ENCODE results near the gene AGXT.

The AGXT gene

DNA sequence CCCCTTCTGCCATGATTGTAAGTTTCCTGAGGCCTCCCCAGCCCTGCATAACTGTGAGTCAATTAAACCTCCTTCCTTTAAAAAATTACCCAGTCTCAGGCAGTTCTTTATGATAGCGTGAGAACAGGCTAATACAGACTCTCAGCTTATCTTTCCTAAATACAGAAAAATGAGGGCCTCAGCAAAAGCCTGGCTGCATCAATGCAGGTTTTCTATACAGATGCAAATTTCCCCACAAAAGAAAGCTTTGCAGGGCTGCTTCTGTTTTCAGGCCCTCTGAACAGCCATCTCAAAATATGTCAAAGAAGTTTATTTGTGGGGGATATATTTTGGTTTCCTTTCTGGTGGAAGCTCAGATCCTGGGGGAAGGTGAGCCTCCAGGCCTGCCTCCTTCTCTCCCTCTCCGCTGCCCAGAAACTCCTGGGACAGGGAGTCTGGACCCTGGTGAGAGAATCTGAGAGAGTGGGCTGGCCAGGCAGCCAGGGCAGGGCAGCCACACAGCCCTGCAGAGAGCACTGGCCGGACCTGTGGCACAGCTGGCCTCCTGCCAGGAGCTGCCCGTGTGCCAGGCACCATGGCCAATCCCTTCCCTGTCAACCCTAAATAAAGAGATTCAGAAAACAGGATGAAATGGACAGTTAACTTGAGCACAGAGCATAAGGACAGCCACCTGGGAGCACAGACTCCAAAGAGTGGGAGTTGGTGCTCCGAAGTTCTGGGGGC is 21.6 kb upstream of the AGXT start:
- no peaks in the 10 kb centered on the region for H3K4me1 ChIP-seq (ENCODE audit: control insufficient read depth, insufficient read depth, low read length, poor library complexity, severe bottlenecking)
- H3K27ac ChIP-seq (ENCODE audit: low read depth, low read length, severe bottlenecking), result no peak overlapping the region
- WGBS, 2 experiments (ENCODE audit: insufficient coverage in 2 of 2), result 80 to 87% methylated on average over 3 to 4 of the region's 5 CpGs
- no peaks in the 10 kb centered on the region for H3K36me3 ChIP-seq (ENCODE audit: control insufficient read depth, insufficient read depth, low read length)
- H3K4me3 ChIP-seq (ENCODE audit: extremely low read depth, insufficient read depth, low read length, poor library complexity, severe bottlenecking), result no peak overlapping the region
- no peaks in the 10 kb centered on the region for H3K9me3 ChIP-seq (ENCODE audit: control insufficient read depth, low read length)

DNA sequence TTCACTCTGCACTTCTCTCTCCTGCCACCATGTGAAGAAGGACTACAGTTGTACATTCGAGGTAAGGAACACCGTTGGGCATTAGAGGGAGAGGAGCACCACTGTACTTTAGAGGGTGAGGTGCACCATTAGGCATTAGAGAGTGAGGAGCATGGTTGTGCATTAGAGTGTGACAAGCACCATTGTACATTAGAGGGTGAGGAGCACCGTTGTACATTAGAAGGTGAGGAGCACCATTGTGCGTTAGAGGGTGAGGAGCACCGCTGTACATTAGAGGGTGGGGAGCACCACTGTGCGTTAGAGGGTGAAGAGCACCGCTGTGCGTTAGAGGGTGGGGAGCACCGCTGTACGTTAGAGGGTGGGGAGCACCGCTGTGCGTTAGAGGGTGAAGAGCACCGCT is 20.8 kb upstream of the AGXT start:
- Histone ChIP-seq H3K36me3 (ENCODE audit: control insufficient read depth, insufficient read depth, low read length) (no peaks in the 10 kb centered on the region), H3K4me1 (ENCODE audit: control insufficient read depth, insufficient read depth, low read length, poor library complexity, severe bottlenecking) (no peaks in the 10 kb centered on the region), H3K27ac (ENCODE audit: low read depth, low read length, severe bottlenecking) (no peak overlapping the region), H3K4me3 (ENCODE audit: extremely low read depth, insufficient read depth, low read length, poor library complexity, severe bottlenecking) (no peak overlapping the region), H3K9me3 (ENCODE audit: control insufficient read depth, low read length) (no peaks in the 10 kb centered on the region)
- 93 to 96% methylated on average over 11 to 13 of the region's 13 CpGs for WGBS, 2 experiments (ENCODE audit: insufficient coverage in 2 of 2)

DNA sequence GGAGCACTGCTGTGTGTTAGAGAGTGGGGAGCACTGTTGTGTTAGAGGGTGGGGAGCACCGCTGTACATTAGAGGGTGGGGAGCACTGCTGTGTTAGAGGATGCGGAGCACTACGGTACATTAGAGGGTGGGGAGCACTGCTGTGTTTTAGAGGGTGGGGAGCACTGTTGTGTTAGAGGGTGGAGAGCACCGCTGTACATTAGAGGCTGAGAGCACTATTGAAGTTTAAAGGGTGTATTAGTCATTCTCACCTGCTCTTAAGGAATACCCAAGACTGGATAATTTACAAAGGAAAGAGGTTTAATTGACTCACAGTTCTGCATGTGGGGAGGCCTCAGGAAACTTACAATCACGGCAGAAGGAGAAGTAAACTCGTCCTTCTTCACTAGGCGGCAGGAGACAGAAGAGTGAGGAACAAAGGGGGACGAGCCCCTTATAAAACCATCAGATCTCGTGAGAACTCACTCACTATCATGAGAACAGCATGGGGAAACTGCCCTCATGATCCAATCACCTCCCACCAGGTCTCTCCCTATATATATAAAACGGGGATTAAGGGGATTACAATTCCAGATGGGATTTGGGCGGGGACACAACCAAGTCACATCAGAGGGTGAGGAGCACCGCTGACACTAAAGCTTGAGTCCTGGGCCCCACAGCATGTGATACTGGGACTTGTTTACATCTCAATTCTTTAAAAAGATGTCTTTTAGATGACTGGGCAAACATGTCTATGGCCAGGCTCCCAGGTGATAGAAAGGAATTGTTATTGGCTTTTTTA is 19.5 kb upstream of the AGXT start:
- WGBS, 2 experiments (ENCODE audit: insufficient coverage in 2 of 2), result 88 to 92% methylated on average over 5 to 8 of the region's 12 CpGs
- H3K27ac ChIP-seq (ENCODE audit: low read depth, low read length, severe bottlenecking), result no peak overlapping the region
- no peaks in the 10 kb centered on the region for H3K4me1 ChIP-seq (ENCODE audit: control insufficient read depth, insufficient read depth, low read length, poor library complexity, severe bottlenecking)
- peaks cover 1% of the 10 kb centered on the region for H3K9me3 ChIP-seq (ENCODE audit: control insufficient read depth, low read length)
- no peak overlapping the region for H3K4me3 ChIP-seq (ENCODE audit: extremely low read depth, insufficient read depth, low read length, poor library complexity, severe bottlenecking)
- H3K36me3 ChIP-seq (ENCODE audit: control insufficient read depth, insufficient read depth, low read length), result no peaks in the 10 kb centered on the region

DNA sequence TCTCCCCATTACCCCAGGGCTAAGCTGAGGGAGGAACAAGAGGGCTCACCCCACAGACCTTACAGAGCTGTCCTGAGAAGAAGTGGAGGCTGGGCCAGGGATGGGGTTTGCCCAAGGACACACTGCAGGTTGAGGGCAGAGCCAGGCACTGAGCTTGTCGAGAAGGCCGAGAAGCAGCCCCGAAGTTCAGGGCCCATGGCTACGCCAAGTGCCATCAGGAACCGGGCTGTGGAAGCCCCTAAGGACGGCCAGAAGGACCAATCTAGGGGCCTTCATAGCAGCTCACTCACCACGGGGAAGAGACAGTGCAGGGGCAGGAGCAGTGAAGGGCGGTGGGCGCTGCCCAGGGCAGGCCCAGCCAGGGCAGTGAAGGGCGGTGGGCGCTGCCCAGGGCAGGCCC is 18.6 kb upstream of the AGXT start:
- WGBS, 2 experiments (ENCODE audit: insufficient coverage in 2 of 2), result 87 to 96% methylated on average over 5 to 9 of the region's 11 CpGs
- Histone ChIP-seq H3K4me1 (ENCODE audit: control insufficient read depth, insufficient read depth, low read length, poor library complexity, severe bottlenecking) (no peaks in the 10 kb centered on the region), H3K36me3 (ENCODE audit: control insufficient read depth, insufficient read depth, low read length) (no peaks in the 10 kb centered on the region), H3K9me3 (ENCODE audit: control insufficient read depth, low read length) (peaks cover 11% of the 10 kb centered on the region), H3K27ac (ENCODE audit: low read depth, low read length, severe bottlenecking) (no peak overlapping the region), H3K4me3 (ENCODE audit: extremely low read depth, insufficient read depth, low read length, poor library complexity, severe bottlenecking) (no peak overlapping the region)

DNA sequence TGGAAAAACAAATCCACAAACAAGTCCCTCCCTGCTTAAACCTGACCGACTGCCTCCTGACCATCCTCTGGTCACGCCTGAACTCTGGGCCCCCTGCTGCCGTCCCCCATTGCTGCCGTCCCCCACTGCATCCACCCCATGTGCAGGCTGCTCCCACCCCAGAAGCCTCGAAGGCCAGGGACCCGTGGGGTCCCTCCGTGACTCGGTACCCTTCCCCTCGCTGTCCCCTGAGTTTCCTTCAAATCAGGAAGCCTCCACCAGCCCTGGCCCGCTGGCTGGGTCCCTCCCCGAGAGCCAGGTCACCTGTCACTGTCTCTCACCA is 17.9 kb upstream of the AGXT start:
- H3K9me3 ChIP-seq (ENCODE audit: control insufficient read depth, low read length), result peaks cover 12% of the 10 kb centered on the region
- H3K4me3 ChIP-seq (ENCODE audit: extremely low read depth, insufficient read depth, low read length, poor library complexity, severe bottlenecking), result no peak overlapping the region
- H3K36me3 ChIP-seq (ENCODE audit: control insufficient read depth, insufficient read depth, low read length), result no peaks in the 10 kb centered on the region
- WGBS, 2 experiments (ENCODE audit: insufficient coverage in 2 of 2), result 57 to 78% methylated on average over 6 to 10 of the region's 11 CpGs
- H3K27ac ChIP-seq (ENCODE audit: low read depth, low read length, severe bottlenecking), result no peak overlapping the region
- no peaks in the 10 kb centered on the region for H3K4me1 ChIP-seq (ENCODE audit: control insufficient read depth, insufficient read depth, low read length, poor library complexity, severe bottlenecking)

DNA sequence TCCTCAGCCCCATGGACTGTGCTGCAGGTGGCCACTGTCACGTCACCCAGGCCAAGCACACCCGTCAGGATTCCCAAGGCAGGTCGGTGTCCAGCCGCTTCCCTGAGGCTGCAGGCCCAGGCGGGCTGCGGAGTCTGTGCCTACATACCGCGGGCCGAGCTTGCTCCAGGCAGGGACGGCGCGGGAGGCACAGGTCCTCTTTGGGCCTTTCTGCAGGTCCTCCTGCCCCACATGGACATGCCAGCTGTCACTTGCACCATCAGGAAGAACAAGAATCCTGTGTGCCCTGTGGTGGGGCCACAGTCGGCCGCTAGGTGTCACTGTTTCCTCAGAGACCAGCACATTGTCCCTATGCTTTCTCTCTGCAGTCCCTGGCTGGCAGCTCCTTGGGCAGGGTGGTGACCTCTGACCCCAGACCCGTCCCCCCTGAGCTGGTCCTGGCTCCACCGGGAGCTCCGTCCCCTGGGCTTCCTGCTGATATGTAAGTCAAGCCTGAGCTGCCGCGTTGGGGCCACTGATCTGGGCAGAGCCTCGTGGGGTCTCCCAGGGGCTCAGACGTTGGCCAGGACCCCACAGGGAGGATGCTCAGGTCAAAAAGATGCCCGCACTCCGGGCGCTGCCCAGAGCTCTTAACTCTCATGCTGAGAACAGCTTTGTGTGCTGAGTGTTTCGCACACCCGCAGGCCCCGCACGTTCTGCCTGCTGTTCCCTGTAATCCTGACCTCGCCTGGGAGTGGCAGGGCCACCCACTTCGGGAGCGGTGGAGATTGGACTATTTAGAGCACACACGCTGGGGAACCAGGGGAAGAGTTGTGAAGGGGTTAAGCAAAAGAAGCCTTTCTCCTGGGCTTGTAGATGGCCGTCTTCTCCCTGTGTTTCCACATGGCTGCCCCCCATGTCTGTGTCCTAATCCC is 17.3 kb upstream of the AGXT start:
- Histone ChIP-seq H3K27ac (ENCODE audit: low read depth, low read length, severe bottlenecking) (no peak overlapping the region), H3K9me3 (ENCODE audit: control insufficient read depth, low read length) (peaks cover 12% of the 10 kb centered on the region), H3K4me1 (ENCODE audit: control insufficient read depth, insufficient read depth, low read length, poor library complexity, severe bottlenecking) (no peaks in the 10 kb centered on the region), H3K36me3 (ENCODE audit: control insufficient read depth, insufficient read depth, low read length) (no peaks in the 10 kb centered on the region), H3K4me3 (ENCODE audit: extremely low read depth, insufficient read depth, low read length, poor library complexity, severe bottlenecking) (no peak overlapping the region)
- WGBS, 2 experiments (ENCODE audit: insufficient coverage in 2 of 2), result 44 to 54% methylated on average over 28 to 33 of the region's 33 CpGs

DNA sequence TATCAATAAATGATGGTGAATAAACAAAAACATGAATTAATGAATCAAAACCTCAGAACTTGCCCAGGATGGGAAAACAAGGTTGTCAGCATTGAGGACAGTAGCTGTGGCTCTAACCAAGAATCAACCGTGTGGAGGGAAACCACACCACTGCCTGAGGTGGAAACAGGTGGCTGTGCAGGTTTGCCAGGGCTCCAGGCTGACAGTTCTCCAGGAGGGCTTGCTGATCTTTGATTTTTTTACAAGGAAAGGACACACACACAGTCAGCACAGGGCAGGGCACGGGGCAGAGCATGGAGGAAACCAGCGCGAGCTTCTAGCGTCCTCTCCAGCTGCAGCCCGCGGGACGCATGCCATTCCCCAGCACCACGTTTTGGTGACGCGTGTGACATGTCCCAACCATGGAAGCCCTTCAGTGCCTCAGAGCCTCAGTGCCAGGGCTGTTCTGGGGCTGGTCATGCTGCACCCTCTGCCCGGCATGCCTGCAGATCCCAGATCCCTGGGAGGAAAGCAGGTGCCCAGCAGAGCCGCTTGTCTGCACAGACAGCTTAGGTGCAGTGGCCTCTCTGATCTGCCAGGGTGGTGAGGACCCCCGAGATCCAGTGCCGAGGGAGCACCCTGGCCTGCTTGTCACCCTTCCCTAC is 15.8 kb upstream of the AGXT start:
- no peak overlapping the region for H3K27ac ChIP-seq (ENCODE audit: low read depth, low read length, severe bottlenecking)

DNA sequence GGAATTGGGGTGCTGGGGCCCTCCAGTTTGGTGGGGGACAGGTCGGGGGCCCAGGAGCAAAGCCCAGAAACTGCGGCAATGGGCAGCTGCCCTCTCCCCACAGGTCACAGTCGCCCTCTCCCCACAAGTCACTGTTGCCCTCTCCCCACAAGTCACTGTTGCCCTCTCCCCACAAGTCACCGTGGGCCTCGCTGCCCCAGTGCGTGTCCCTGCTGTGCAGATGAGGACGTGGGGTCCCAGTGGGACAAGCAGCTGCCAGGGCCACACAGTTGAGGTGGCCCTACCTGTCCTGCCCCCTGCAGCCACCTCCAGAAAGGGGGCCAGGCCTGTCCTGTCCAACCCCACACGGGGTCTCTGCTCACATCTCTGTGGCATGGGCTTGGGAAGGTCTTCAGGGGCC is 13.0 kb upstream of the AGXT start:
- Histone ChIP-seq H3K36me3 (ENCODE audit: control insufficient read depth, insufficient read depth, low read length) (no peaks in the 10 kb centered on the region), H3K9me3 (ENCODE audit: control insufficient read depth, low read length) (peaks cover 12% of the 10 kb centered on the region), H3K27ac (ENCODE audit: low read depth, low read length, severe bottlenecking) (no peak overlapping the region), H3K4me1 (ENCODE audit: control insufficient read depth, insufficient read depth, low read length, poor library complexity, severe bottlenecking) (no peaks in the 10 kb centered on the region), H3K4me3 (ENCODE audit: extremely low read depth, insufficient read depth, low read length, poor library complexity, severe bottlenecking) (no peak overlapping the region)
- 88 to 91% methylated on average over 7 of the region's 8 CpGs for WGBS, 2 experiments (ENCODE audit: insufficient coverage in 2 of 2)

More for the DNA sequence above, 15.8 kb upstream of the AGXT start:
- H3K36me3 ChIP-seq (ENCODE audit: control insufficient read depth, insufficient read depth, low read length), result no peaks in the 10 kb centered on the region
- no peak overlapping the region for H3K4me3 ChIP-seq (ENCODE audit: extremely low read depth, insufficient read depth, low read length, poor library complexity, severe bottlenecking)
- WGBS, 2 experiments (ENCODE audit: insufficient coverage in 2 of 2), result 89 to 94% methylated on average over 15 of the region's 15 CpGs
- H3K9me3 ChIP-seq (ENCODE audit: control insufficient read depth, low read length), result peaks cover 12% of the 10 kb centered on the region
- no peaks in the 10 kb centered on the region for H3K4me1 ChIP-seq (ENCODE audit: control insufficient read depth, insufficient read depth, low read length, poor library complexity, severe bottlenecking)

DNA sequence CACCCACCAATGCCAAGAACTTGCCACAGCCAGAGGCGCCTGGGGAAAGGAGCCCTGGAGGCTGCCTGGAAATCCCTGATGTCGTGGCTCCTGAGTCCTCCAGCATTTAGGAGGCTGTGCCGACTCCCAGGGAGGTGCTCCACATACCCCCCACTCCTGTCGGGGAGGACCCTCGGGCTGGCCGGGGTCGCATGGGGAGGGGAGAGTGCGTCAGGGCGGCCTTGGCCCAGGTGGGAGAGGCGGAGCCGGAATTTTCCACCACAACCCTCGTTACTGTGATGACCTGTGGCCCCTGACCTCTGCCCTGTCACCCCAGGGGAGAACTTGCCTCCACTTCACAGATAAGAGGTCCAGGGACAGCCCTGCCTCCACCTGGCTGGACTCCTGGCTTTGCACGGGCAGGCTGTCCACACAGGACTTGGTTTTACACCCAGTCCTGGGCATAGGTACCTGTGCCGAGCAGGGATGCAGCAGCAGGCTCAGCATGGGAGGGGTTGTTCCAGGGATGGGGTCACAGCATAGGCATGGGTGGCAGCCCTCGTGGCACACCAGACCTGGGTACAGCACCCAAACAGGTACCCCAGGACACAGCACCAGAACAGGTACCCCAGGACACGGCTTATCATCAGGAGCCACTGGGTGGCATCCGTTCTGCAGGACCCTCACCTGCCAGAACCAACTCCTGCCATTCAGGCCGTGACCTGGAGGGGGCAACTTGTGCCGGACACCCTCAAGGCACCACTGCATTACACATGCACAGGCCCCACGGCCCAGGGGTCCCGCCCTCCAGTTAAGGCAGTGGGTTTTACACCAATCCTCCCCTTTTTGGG is 12.3 kb upstream of the AGXT start:
- 68 to 81% methylated on average over 10 to 16 of the region's 21 CpGs for WGBS, 2 experiments (ENCODE audit: insufficient coverage in 2 of 2)
- Histone ChIP-seq H3K4me3 (ENCODE audit: extremely low read depth, insufficient read depth, low read length, poor library complexity, severe bottlenecking) (no peak overlapping the region), H3K9me3 (ENCODE audit: control insufficient read depth, low read length) (peaks cover 12% of the 10 kb centered on the region), H3K4me1 (ENCODE audit: control insufficient read depth, insufficient read depth, low read length, poor library complexity, severe bottlenecking) (no peaks in the 10 kb centered on the region), H3K27ac (ENCODE audit: low read depth, low read length, severe bottlenecking) (no peak overlapping the region), H3K36me3 (ENCODE audit: control insufficient read depth, insufficient read depth, low read length) (no peaks in the 10 kb centered on the region)

All from mesodermal cell (in vitro differentiated cells).